Stimulated activated CD8-positive, alpha-beta memory T cell treated with anti-CD3 and anti-CD28 coated beads, Interleukin-15, amount 100 ng/mL, for 24 hours (primary cell): ENCODE results near the gene RGPD5.
"Not testable (repeated sequence)": the region's sequence is repeated elsewhere in the genome, so short reads cannot be mapped to it uniquely, and the experiment has no call there.

Experiments used
- DNase-seq: peaks from one replicate; pipeline ENCODE4 v3.0.0-alpha.2; 2020; ENCODE audit warnings: low read depth

RGPD5 gene

GRCh38 chr2:109893736-109894135, 99.6 kb downstream of the RGPD5 start:
- DNase-seq, result not testable (repeated sequence)

GRCh38 chr2:109894141-109894540, 100.0 kb downstream of the RGPD5 start:
- DNase-seq, result not testable (repeated sequence)

GRCh38 chr2:109895090-109895869, 101.2 kb downstream of the RGPD5 start:
- not testable (repeated sequence) for DNase-seq

GRCh38 chr2:109896212-109896611, 102.1 kb downstream of the RGPD5 start:
- DNase-seq, result not testable (repeated sequence)

GRCh38 chr2:109897769-109898461, 103.8 kb downstream of the RGPD5 start:
- DNase-seq, result not testable (repeated sequence)

- not testable (repeated sequence) for DNase-seq
These were observed 104.6 kb downstream of the RGPD5 start, which contains the start of gene LIMS3 for GRCh38 chr2:109898462-109899336. Gene LIMS3 (plus strand): TSS chr2:109898688. CDS start chr2:109898729, 41 bp downstream.

- DNase-seq, result not testable (repeated sequence)
These were observed 111.7 kb downstream of the RGPD5 start for GRCh38 chr2:109905796-109906195.
